SK-N-SH (cell line): ENCODE data around the gene ZGLP1. TPM values are rescaled to one million over a fixed set of nuclear protein-coding genes. Genes with fewer than 3 reads are reported as not detected.

Source experiments
- CTCF ChIA-PET: fragments of 300-600, 350-600 bp; formaldehyde crosslinking; extraction: SDS; loops from one replicate; lab custom pipeline; 2021; lab: Yijun Ruan, JAX
- POLR2A ChIA-PET: fragments of 350-600 bp; sonication (Branson Sonifier 250); formaldehyde crosslinking; extraction: SDS; loops from one replicate; lab custom pipeline; 2020; ENCODE audit warnings: antibody characterized with exemption, inconsistent platforms; lab: Yijun Ruan, JAX
- DNase-seq: peaks from one replicate; pipeline ENCODE4 v3.0.0; 2012
- H2AFZ ChIP-seq: fragments of 200-600 bp; sonication (generic); 2 replicates; pipeline ENCODE4 v1.8.1; 2016; ENCODE audit warnings: antibody characterized with exemption, mild to moderate bottlenecking, low read depth
- H3F3A ChIP-seq: fragments of 200-600 bp; sonication (generic); replicated peaks from 2 replicates; pipeline ENCODE3; 2016; ENCODE audit warnings: antibody characterized with exemption, mild to moderate bottlenecking; ENCODE audit not compliant: insufficient read depth
- H3K27ac ChIP-seq, 2 experiments: fragments of 200-500 bp in 1 of 2; fragments of 200-600 bp in 1 of 2; sonication (Bioruptor generic) in 1 of 2; sonication (generic), shearing (Covaris generic) in 1 of 2; 2 replicates each; pipeline versions ENCODE4 v1.5.1 to v1.6.1; 2014 to 2016; ENCODE audit warnings: low read depth in 2 of 2, inconsistent platforms in 1 of 2, low read length in 1 of 2, mild to moderate bottlenecking in 1 of 2, mixed read lengths in 1 of 2
- H3K27me3 ChIP-seq: fragments of 200-600 bp; sonication (generic), shearing (Covaris generic); 2 replicates; pipeline ENCODE4 v1.6.1; 2016; ENCODE audit warnings: mixed run types; ENCODE audit not compliant: insufficient read depth
- H3K36me3 ChIP-seq, 2 experiments: fragments of 200-500 bp in 1 of 2; fragments of 200-600 bp in 1 of 2; sonication (Bioruptor generic) in 1 of 2; sonication (generic) in 1 of 2; replicated peaks in 1 of 2; 2 replicates each; pipeline versions ENCODE3 to v1.5.1; 2014 to 2016; ENCODE audit warnings: low read length in 1 of 2, mild to moderate bottlenecking in 1 of 2; ENCODE audit not compliant: insufficient read depth in 2 of 2, control insufficient read depth in 1 of 2
- H3K4me1 ChIP-seq, 2 experiments: fragments of 200-500 bp in 1 of 2; fragments of 200-600 bp in 1 of 2; sonication (Bioruptor generic) in 1 of 2; sonication (generic), shearing (Covaris generic) in 1 of 2; 2 replicates each; pipeline versions ENCODE4 v1.5.1 to v1.6.1; 2014 to 2016; ENCODE audit warnings: low read depth in 1 of 2, low read length in 1 of 2, mixed run types in 1 of 2; ENCODE audit not compliant: insufficient read depth in 2 of 2, control insufficient read depth in 1 of 2
- H3K4me2 ChIP-seq: fragments of 200-600 bp; sonication (generic), shearing (Covaris generic); 2 replicates; pipeline ENCODE4 v1.6.1; 2017; ENCODE audit warnings: mixed run types
- H3K4me3 ChIP-seq, 2 experiments: fragments of 200-500 bp in 1 of 2; fragments of 200-600 bp in 1 of 2; sonication (Bioruptor generic) in 1 of 2; sonication (generic), shearing (Covaris generic) in 1 of 2; 2 replicates each; pipeline versions ENCODE4 v1.5.1 to v1.8.1; 2014 to 2016; ENCODE audit warnings: low read depth in 2 of 2, inconsistent platforms in 1 of 2, low read length in 1 of 2, mild to moderate bottlenecking in 1 of 2, mixed read lengths in 1 of 2, moderate library complexity in 1 of 2
- H3K79me2 ChIP-seq: fragments of 200-600 bp; sonication (generic); 2 replicates; pipeline ENCODE4 v1.8.1; 2017; ENCODE audit warnings: mild to moderate bottlenecking; ENCODE audit not compliant: insufficient read depth
- H3K9ac ChIP-seq: fragments of 200-600 bp; sonication (generic); 2 replicates; pipeline ENCODE4 v1.6.1; 2017; ENCODE audit warnings: mixed run types
- H3K9me2 ChIP-seq: fragments of 200-600 bp; sonication (generic); 2 replicates; pipeline ENCODE4 v1.6.1; 2017; ENCODE audit warnings: mixed run types
- H3K9me3 ChIP-seq: fragments of 200-600 bp; sonication (generic); 2 replicates; pipeline ENCODE4 v1.6.1; 2017; ENCODE audit warnings: mixed run types, mild to moderate bottlenecking, moderate library complexity
- H4K20me1 ChIP-seq: fragments of 200-600 bp; sonication (generic); 2 replicates; pipeline ENCODE4 v1.6.1; 2017; ENCODE audit warnings: mild to moderate bottlenecking, mixed run types; ENCODE audit not compliant: insufficient read depth
- EZH2phosphoT487 ChIP-seq: fragments of 200-600 bp; sonication (generic); IDR thresholded peaks from 2 replicates; pipeline ENCODE4 v1.6.1; 2017; ENCODE audit warnings: low read depth, mixed run types, mild to moderate bottlenecking, antibody characterized with exemption, moderate library complexity, borderline replicate concordance
- GABPA ChIP-seq: IDR thresholded peaks from 2 replicates; pipeline ENCODE4 v1.4.0; 2012; ENCODE audit warnings: low read depth, mild to moderate bottlenecking
- JUND ChIP-seq: IDR thresholded peaks from 2 replicates; pipeline ENCODE4 v1.4.0; 2012
- MXI1 ChIP-seq: IDR thresholded peaks from 2 replicates; pipeline ENCODE4 v1.6.1; 2012; ENCODE audit warnings: mild to moderate bottlenecking, low read depth, low read length, improper control_type of control experiment
- NFIC ChIP-seq: IDR thresholded peaks from 2 replicates; pipeline ENCODE4 v1.4.0; 2012; ENCODE audit warnings: borderline replicate concordance
- RXRA ChIP-seq: IDR thresholded peaks from 2 replicates; pipeline ENCODE4 v1.4.0; 2012; ENCODE audit warnings: low read depth, mild to moderate bottlenecking, borderline replicate concordance
- SIN3A ChIP-seq: IDR thresholded peaks from 2 replicates; pipeline ENCODE4 v1.6.1; 2012; ENCODE audit warnings: low read depth, mild to moderate bottlenecking, low read length, moderate library complexity, borderline replicate concordance
- SMC3 ChIP-seq: IDR thresholded peaks from 2 replicates; pipeline ENCODE4 v1.6.1; 2012; ENCODE audit warnings: low read depth, low read length, improper control_type of control experiment
- TEAD4 ChIP-seq: IDR thresholded peaks from 2 replicates; pipeline ENCODE4 v1.4.0; 2012; ENCODE audit warnings: mild to moderate bottlenecking, borderline replicate concordance; ENCODE audit not compliant: insufficient read depth
- WGBS: methylation state at CpG from one replicate; pipeline ENCODE4 v1.1.6; 2017; ENCODE audit warnings: low lambda C conversion rate; 5-methylcytosine and 5-hydroxymethylcytosine counted together
- polyA plus RNA-seq, 3 experiments: library from polyadenylated mRNA; depleted of rRNA; stranded (reverse); fragments of >200 nt; gene quantifications; 2 replicates each; pipeline ENCODE4 v1.2.3, GENCODE V29; 2012
- TF ChIP-seq, protein P1 (sequence below): IDR thresholded peaks from 2 replicates; pipeline ENCODE4 v1.4.0; 2012; ENCODE audit warnings: low read depth, borderline replicate concordance
- TF ChIP-seq, protein P2 (sequence below): IDR thresholded peaks from 2 replicates; pipeline ENCODE4; 2012
- TF ChIP-seq, protein P3 (sequence below): fragments of 200-600 bp; sonication (generic); IDR thresholded peaks from 2 replicates; pipeline ENCODE4 v1.6.1; 2017; ENCODE audit warnings: antibody characterized with exemption, mild to moderate bottlenecking, moderate library complexity
- TF ChIP-seq, protein P4 (sequence below): fragments of 150-350 bp; IDR thresholded peaks from 2 replicates; pipeline ENCODE4 v1.6.1; 2016; ENCODE audit warnings: mild to moderate bottlenecking, low read depth, low read length

The ZGLP1 gene
- polyA plus RNA-seq, 1 of the 3 experiments (the other 2 are of a cell fraction) = 1.8 TPM

DNA sequence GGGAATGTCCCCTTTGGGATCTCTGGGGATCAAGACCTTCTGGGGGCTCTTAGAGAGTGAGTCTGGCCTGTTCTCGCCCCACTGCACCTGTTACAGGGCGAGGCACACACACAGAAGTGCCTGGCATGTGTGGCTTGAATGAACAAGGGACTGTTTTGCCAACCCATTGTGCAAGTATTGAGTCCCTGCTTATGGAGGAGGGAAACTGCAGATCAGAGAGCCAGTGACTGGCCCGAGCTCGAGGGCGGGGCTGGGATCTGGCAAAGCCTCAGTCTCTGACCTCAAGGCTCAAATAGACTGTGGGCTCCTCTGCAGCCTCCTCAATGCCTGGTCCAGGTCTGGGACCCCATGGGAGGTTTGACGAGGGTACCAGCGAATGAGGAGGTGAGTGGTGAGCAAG lies 18.2 kb upstream of the ZGLP1 start:
- no peak for DNase-seq
- TF ChIP-seq, protein P1, sequence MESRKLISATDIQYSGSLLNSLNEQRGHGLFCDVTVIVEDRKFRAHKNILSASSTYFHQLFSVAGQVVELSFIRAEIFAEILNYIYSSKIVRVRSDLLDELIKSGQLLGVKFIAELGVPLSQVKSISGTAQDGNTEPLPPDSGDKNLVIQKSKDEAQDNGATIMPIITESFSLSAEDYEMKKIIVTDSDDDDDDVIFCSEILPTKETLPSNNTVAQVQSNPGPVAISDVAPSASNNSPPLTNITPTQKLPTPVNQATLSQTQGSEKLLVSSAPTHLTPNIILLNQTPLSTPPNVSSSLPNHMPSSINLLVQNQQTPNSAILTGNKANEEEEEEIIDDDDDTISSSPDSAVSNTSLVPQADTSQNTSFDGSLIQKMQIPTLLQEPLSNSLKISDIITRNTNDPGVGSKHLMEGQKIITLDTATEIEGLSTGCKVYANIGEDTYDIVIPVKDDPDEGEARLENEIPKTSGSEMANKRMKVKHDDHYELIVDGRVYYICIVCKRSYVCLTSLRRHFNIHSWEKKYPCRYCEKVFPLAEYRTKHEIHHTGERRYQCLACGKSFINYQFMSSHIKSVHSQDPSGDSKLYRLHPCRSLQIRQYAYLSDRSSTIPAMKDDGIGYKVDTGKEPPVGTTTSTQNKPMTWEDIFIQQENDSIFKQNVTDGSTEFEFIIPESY = no peak
- TF ChIP-seq GABPA = no peak
- TF ChIP-seq, protein P2, sequence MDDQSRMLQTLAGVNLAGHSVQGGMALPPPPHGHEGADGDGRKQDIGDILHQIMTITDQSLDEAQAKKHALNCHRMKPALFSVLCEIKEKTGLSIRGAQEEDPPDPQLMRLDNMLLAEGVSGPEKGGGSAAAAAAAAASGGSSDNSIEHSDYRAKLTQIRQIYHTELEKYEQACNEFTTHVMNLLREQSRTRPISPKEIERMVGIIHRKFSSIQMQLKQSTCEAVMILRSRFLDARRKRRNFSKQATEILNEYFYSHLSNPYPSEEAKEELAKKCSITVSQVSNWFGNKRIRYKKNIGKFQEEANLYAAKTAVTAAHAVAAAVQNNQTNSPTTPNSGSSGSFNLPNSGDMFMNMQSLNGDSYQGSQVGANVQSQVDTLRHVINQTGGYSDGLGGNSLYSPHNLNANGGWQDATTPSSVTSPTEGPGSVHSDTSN = no peak
- TF ChIP-seq SMC3 = no peak
- TF ChIP-seq, protein P3, sequence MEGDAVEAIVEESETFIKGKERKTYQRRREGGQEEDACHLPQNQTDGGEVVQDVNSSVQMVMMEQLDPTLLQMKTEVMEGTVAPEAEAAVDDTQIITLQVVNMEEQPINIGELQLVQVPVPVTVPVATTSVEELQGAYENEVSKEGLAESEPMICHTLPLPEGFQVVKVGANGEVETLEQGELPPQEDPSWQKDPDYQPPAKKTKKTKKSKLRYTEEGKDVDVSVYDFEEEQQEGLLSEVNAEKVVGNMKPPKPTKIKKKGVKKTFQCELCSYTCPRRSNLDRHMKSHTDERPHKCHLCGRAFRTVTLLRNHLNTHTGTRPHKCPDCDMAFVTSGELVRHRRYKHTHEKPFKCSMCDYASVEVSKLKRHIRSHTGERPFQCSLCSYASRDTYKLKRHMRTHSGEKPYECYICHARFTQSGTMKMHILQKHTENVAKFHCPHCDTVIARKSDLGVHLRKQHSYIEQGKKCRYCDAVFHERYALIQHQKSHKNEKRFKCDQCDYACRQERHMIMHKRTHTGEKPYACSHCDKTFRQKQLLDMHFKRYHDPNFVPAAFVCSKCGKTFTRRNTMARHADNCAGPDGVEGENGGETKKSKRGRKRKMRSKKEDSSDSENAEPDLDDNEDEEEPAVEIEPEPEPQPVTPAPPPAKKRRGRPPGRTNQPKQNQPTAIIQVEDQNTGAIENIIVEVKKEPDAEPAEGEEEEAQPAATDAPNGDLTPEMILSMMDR = no peak
- no peak for TF ChIP-seq RXRA
- TF ChIP-seq, protein P4, sequence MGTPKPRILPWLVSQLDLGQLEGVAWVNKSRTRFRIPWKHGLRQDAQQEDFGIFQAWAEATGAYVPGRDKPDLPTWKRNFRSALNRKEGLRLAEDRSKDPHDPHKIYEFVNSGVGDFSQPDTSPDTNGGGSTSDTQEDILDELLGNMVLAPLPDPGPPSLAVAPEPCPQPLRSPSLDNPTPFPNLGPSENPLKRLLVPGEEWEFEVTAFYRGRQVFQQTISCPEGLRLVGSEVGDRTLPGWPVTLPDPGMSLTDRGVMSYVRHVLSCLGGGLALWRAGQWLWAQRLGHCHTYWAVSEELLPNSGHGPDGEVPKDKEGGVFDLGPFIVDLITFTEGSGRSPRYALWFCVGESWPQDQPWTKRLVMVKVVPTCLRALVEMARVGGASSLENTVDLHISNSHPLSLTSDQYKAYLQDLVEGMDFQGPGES = no peak
- no peak for TF ChIP-seq TEAD4
- TF ChIP-seq NFIC = no peak
- no peak for TF ChIP-seq MXI1
- TF ChIP-seq SIN3A = no peak
- no peak for TF ChIP-seq EZH2phosphoT487
- no peak for TF ChIP-seq JUND
- TF ChIP-seq, all 33 proteins: peak for 0
- no peak overlapping the region for H3K4me2 ChIP-seq
- peaks cover 32% of the 10 kb centered on the region for H4K20me1 ChIP-seq
- H3F3A ChIP-seq = no peaks in the 10 kb centered on the region
- no peaks in the 10 kb centered on the region for H3K27me3 ChIP-seq
- POLR2A ChIA-PET = interaction anchor here (2.0 kb wide), 1 partner anchor 53 kb away, joined by 7 read pairs; the partner anchor contains the start of gene TYK2
- peaks cover 60% of the 10 kb centered on the region for H3K79me2 ChIP-seq
- peaks cover 0 to 7% of the 10 kb centered on the region in 2 experiments; a peak in 1 of 4 replicates for H3K4me1 ChIP-seq
- no peak overlapping the region for H3K27ac ChIP-seq
- no peak overlapping the region for H2AFZ ChIP-seq
- 95% methylated on average over 7 of the region's 7 CpGs for WGBS
- peaks cover 36 to 39% of the 10 kb centered on the region in 2 experiments for H3K36me3 ChIP-seq
- H3K4me3 ChIP-seq = no peak overlapping the region
- H3K9me3 ChIP-seq = no peaks in the 10 kb centered on the region
- no peak overlapping the region for H3K9ac ChIP-seq
- no peaks in the 10 kb centered on the region for H3K9me2 ChIP-seq
- CTCF ChIA-PET = no interaction called here
